HepG2 (cell line): ENCODE data around the gene MKRN3. TPM values are rescaled to one million over a fixed set of nuclear protein-coding genes. Genes with fewer than 3 reads are reported as not detected.

Source experiments
- ATAC-seq: fragments of 200-7000 bp; cut with Tn5 transposase; 3 replicates; pipeline ENCODE4 v1.9.1; 2020; ENCODE audit warnings: mild to moderate bottlenecking, moderate library complexity
- BruUV-seq: library from RNA; stranded (reverse); fragments of 400-500 nt; replicated peaks from 2 replicates; lab custom pipeline; 2021; lab: Mats Ljungman, UMichigan
- CTCF ChIA-PET: fragments of 300-600 bp; formaldehyde crosslinking; extraction: SDS; loops from one replicate; lab custom pipeline; 2021; ENCODE audit warnings: low total read pairs, inconsistent platforms, low intra/inter-chr PET ratio; lab: Yijun Ruan, JAX
- POLR2A ChIA-PET: fragments of 350-600 bp; sonication (Branson Sonifier 250); formaldehyde crosslinking; loops from one replicate; lab custom pipeline; 2020; ENCODE audit warnings: antibody characterized with exemption, inconsistent platforms; lab: Yijun Ruan, JAX
- DNase-seq: peaks from one replicate; pipeline ENCODE4 v3.0.0-alpha.2; 2015; ENCODE audit warnings: low spot score
- FAIRE-seq: peaks from 3 replicates; lab custom pipeline; 2011; peaks lifted over from hg19 to GRCh38; lab: Jason Lieb, UNC
- H2AFZ ChIP-seq: one replicate; pipeline ENCODE4 v1.6.1; 2011; ENCODE audit warnings: low read length, inconsistent platforms
- H3K27ac ChIP-seq: fragments of 300-600 bp; 3 replicates; pipeline ENCODE4 v1.8.0; 2011; ENCODE audit warnings: mixed run types, mild to moderate bottlenecking, mixed read lengths, low read length, inconsistent platforms; ENCODE audit not compliant: insufficient read depth; ENCODE audit errors: extremely low read length
- H3K27me3 ChIP-seq, 2 experiments: fragments of 200-600 bp in 1 of 2; 2 replicates in 1 of 2; 3 replicates in 1 of 2; pipeline versions ENCODE4 v1.6.0 to v1.8.0; 2011; ENCODE audit warnings: low read length in 2 of 2, mild to moderate bottlenecking in 2 of 2, moderate library complexity in 2 of 2, inconsistent platforms in 1 of 2; ENCODE audit not compliant: insufficient read depth in 2 of 2, control insufficient read depth in 1 of 2
- H3K36me3 ChIP-seq, 2 experiments: fragments of 200-600 bp in 1 of 2; replicated peaks in 1 of 2; 2 replicates in 1 of 2; 3 replicates in 1 of 2; pipeline versions ENCODE4 v1.5.1 to v1.8.0; 2011; ENCODE audit warnings: low read length in 2 of 2, inconsistent platforms in 1 of 2; ENCODE audit not compliant: insufficient read depth in 2 of 2, control insufficient read depth in 1 of 2
- H3K4me1 ChIP-seq: 2 replicates; pipeline ENCODE4 v1.5.1; 2012; ENCODE audit warnings: low read length, inconsistent platforms; ENCODE audit not compliant: insufficient read depth
- H3K4me2 ChIP-seq: 2 replicates; pipeline ENCODE4 v1.6.0; 2011; ENCODE audit warnings: low read depth, low read length, inconsistent platforms
- H3K4me3 ChIP-seq, 3 experiments: fragments of 200-600 bp in 1 of 3; sonication (generic), shearing (Covaris generic) in 1 of 3; replicated peaks in 1 of 3; 2 replicates each; pipeline ENCODE4 v1.5.1; 2011 to 2016; ENCODE audit warnings: low read length in 3 of 3, inconsistent platforms in 2 of 3, low read depth in 2 of 3, mild to moderate bottlenecking in 2 of 3, control low read depth in 1 of 3, mixed read lengths in 1 of 3; ENCODE audit not compliant: insufficient read depth in 1 of 3
- H3K79me2 ChIP-seq: one replicate; pipeline ENCODE4 v1.6.1; 2011; ENCODE audit warnings: low read length, inconsistent platforms; ENCODE audit not compliant: insufficient read depth
- H3K9ac ChIP-seq: 2 replicates; pipeline ENCODE4 v1.6.0; 2011; ENCODE audit warnings: mild to moderate bottlenecking, low read depth, low read length, inconsistent platforms; ENCODE audit not compliant: insufficient read depth
- H3K9me3 ChIP-seq: 2 replicates; pipeline ENCODE4 v1.5.1; 2012; ENCODE audit warnings: mild to moderate bottlenecking, low read length
- H4K20me1 ChIP-seq: 2 replicates; pipeline ENCODE4 v1.6.0; 2011; ENCODE audit warnings: inconsistent platforms, mild to moderate bottlenecking, low read length, moderate library complexity; ENCODE audit not compliant: insufficient read depth
- KLF15 ChIP-seq: sonication (generic); formaldehyde crosslinking; IDR thresholded peaks from 2 replicates; pipeline ENCODE4 v1.8.1; 2023; ENCODE audit warnings: borderline replicate concordance, mild to moderate bottlenecking, inconsistent platforms, missing genetic modification reagents, mixed read lengths
- MLLT10 ChIP-seq: sonication (generic); formaldehyde crosslinking; IDR thresholded peaks from 2 replicates; pipeline ENCODE4 v1.4.0; 2020; ENCODE audit warnings: missing genetic modification reagents
- NKX3-1 ChIP-seq: sonication (generic); formaldehyde crosslinking; IDR thresholded peaks from 2 replicates; pipeline ENCODE4 v1.5.0; 2020; ENCODE audit warnings: missing genetic modification reagents
- RELA ChIP-seq: sonication (generic); formaldehyde crosslinking; IDR thresholded peaks from 2 replicates; pipeline ENCODE4 v1.4.0; 2020; ENCODE audit warnings: missing genetic modification reagents
- SOX13 ChIP-seq, 3 experiments: fragments of 450-650 bp in 1 of 3; sonication (generic) in 1 of 3; formaldehyde crosslinking in 1 of 3; IDR thresholded peaks in 2 of 3; conservative IDR thresholded peaks in 1 of 3; 2 replicates each; pipeline versions ENCODE4 v1.5.0 to v1.6.1; 2016 to 2020; ENCODE audit warnings: antibody characterized with exemption in 1 of 3, mild to moderate bottlenecking in 1 of 3, missing compliant biosample characterization in 1 of 3, missing genetic modification reagents in 1 of 3, moderate library complexity in 1 of 3
- ZBTB1 ChIP-seq: sonication (generic); formaldehyde crosslinking; IDR thresholded peaks from 2 replicates; pipeline ENCODE4 v1.4.0; 2020; ENCODE audit warnings: missing genetic modification reagents, borderline replicate concordance
- ZBTB38 ChIP-seq: sonication (generic); formaldehyde crosslinking; IDR thresholded peaks from 2 replicates; pipeline ENCODE4 v1.5.1; 2020; ENCODE audit warnings: mild to moderate bottlenecking, missing genetic modification reagents
- ZBTB49 ChIP-seq: sonication (generic); formaldehyde crosslinking; IDR thresholded peaks from 2 replicates; pipeline ENCODE4 v1.4.0; 2020; ENCODE audit warnings: missing genetic modification reagents, borderline replicate concordance
- ZFX ChIP-seq: sonication (generic); formaldehyde crosslinking; IDR thresholded peaks from 2 replicates; pipeline ENCODE4 v1.4.0; 2020; ENCODE audit warnings: mild to moderate bottlenecking, low read depth, missing genetic modification reagents, moderate library complexity
- ZNF44 ChIP-seq: sonication (generic); formaldehyde crosslinking; IDR thresholded peaks from 2 replicates; pipeline ENCODE4 v1.5.1; 2020; ENCODE audit warnings: mild to moderate bottlenecking, missing genetic modification reagents
- ZSCAN22 ChIP-seq: sonication (generic); formaldehyde crosslinking; IDR thresholded peaks from 2 replicates; pipeline ENCODE4 v1.4.0; 2020; ENCODE audit warnings: mild to moderate bottlenecking, missing genetic modification reagents
- WGBS: methylation state at CpG from one replicate; pipeline ENCODE4 v1.1.6; 2017; ENCODE audit warnings: low lambda C conversion rate; 5-methylcytosine and 5-hydroxymethylcytosine counted together
- in situ Hi-C: cut with HindIII; loops from 2 replicates; pipeline ENCODE4 v1.10.0; 2017; ENCODE audit warnings: low pct_unique_long_range_greater_than_20kb; ENCODE audit not compliant: extremely low pct_ligation_motif_present
- intact Hi-C: fragments of 100-400 bp; cut with micrococcal nuclease; formaldehyde crosslinking; loops from one replicate; pipeline ENCODE4 v1.10.0; 2022; ENCODE audit not compliant: unreplicated experiment
- polyA plus RNA-seq, 8 experiments: library from polyadenylated mRNA; depleted of rRNA in 3 of 8; stranded (reverse) in 7 of 8; unstranded in 1 of 8; fragments of >200 nt; fragmentation: Illumina TruSeq in 4 of 8; extraction: Trizol in 4 of 8; gene quantifications; 2 replicates each; pipeline versions ENCODE4 v1.2.1 to v1.2.3, GENCODE V29; 2011 to 2016; ENCODE audit warnings: low read depth in 4 of 8, missing spikeins in 1 of 8, mixed read lengths in 1 of 8; ENCODE audit not compliant: insufficient read depth in 1 of 8
- total RNA-seq, 5 experiments: library from RNA; depleted of rRNA; stranded (reverse); fragments of >200 nt; fragmentation: Illumina TruSeq; extraction: Trizol; gene quantifications; 2 replicates each; pipeline ENCODE4 v1.2.3, GENCODE V29; 2016; ENCODE audit warnings: low read depth in 1 of 5
- TF ChIP-seq, protein P1 (sequence below): IDR thresholded peaks from 2 replicates; pipeline ENCODE4 v1.6.1; 2016; ENCODE audit warnings: low read depth, borderline replicate concordance
- TF ChIP-seq, protein P2 (sequence below): sonication (generic); formaldehyde crosslinking; IDR thresholded peaks from 2 replicates; pipeline ENCODE4 v1.8.0; 2022; ENCODE audit warnings: missing genetic modification reagents, low read depth, mild to moderate bottlenecking, borderline replicate concordance
- TF ChIP-seq, protein P3 (sequence below): sonication (generic); formaldehyde crosslinking; IDR thresholded peaks from 2 replicates; pipeline ENCODE4 v1.4.0; 2020; ENCODE audit warnings: missing genetic modification reagents, borderline replicate concordance
- TF ChIP-seq, protein P4 (sequence below): sonication (generic); formaldehyde crosslinking; IDR thresholded peaks from 2 replicates; pipeline ENCODE4 v1.8.0; 2022; ENCODE audit warnings: mild to moderate bottlenecking, missing genetic modification reagents

MKRN3 gene
- total and polyA plus RNA-seq, 2 of the 13 experiments (the other 11 are each of a cell fraction or from before 2014, with no cell fraction given), result 2.4 to 5.2 TPM

DNA sequence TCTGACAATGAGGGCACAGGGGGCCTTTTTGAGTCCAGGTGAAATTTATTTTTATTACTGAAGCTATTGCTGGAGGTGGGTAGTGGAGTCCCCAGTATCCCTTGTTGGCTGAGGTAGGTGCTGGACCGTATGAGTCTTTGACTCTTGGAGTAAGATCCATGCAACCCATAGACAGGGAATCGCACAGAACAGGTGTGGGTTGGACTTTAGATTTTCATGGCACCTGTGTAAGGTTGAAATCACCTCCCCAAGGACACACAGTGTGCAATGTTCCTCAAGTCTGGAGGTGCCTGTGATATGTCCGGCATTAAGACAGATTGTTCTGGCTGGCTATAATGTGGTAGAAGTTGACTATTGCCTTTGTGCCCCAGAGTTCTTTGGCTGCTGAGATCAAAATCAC lies 23.5 kb downstream of the MKRN3 start:
- H3K27me3 ChIP-seq, result peaks cover 0 to 3% of the 10 kb centered on the region in 2 experiments; a peak in 2 of 5 replicates
- no peaks in the 10 kb centered on the region for H3K79me2 ChIP-seq
- no peak overlapping the region for H3K27ac ChIP-seq
- WGBS, result 15% methylated on average over 3 of the region's 3 CpGs
- no peaks in the 10 kb centered on the region for H4K20me1 ChIP-seq
- no peak for DNase-seq
- H3K9ac ChIP-seq, result no peak overlapping the region
- no peaks in the 10 kb centered on the region for H3K36me3 ChIP-seq
- in situ Hi-C loops, result no loop called here
- H3K4me3 ChIP-seq, result no peak overlapping the region
- FAIRE-seq, result no peak
- POLR2A ChIA-PET, result no interaction called here
- no peaks in the 10 kb centered on the region for H3K9me3 ChIP-seq
- H2AFZ ChIP-seq, result no peak overlapping the region
- no peaks in the 10 kb centered on the region for H3K4me1 ChIP-seq
- ATAC-seq, result no peak
- CTCF ChIA-PET, result no interaction called here
- no peak overlapping the region for H3K4me2 ChIP-seq
- intact Hi-C loops, result no loop called here
- BruUV-seq, result no TSS peak
- no peak for TF ChIP-seq ZBTB1 (CRISPR knock-in tag)
- no peak for TF ChIP-seq ZSCAN22 (CRISPR knock-in tag)
- TF ChIP-seq NKX3-1 (CRISPR knock-in tag), result no peak
- TF ChIP-seq ZBTB38 (CRISPR knock-in tag), result no peak
- TF ChIP-seq KLF15 (CRISPR knock-in tag), result no peak
- TF ChIP-seq ZNF44 (CRISPR knock-in tag), result no peak
- no peak for TF ChIP-seq SOX13 (IDR thresholded peaks at IDR 0.05)
- TF ChIP-seq SOX13 (CRISPR knock-in tag; conservative IDR thresholded peaks at IDR 0.05 in 1 of 2, IDR thresholded peaks at IDR 0.05 in 1 of 2), result no peak
- TF ChIP-seq RELA (CRISPR knock-in tag), result no peak
- TF ChIP-seq, protein P1, sequence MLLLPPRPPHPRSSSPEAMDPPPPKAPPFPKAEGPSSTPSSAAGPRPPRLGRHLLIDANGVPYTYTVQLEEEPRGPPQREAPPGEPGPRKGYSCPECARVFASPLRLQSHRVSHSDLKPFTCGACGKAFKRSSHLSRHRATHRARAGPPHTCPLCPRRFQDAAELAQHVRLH (CRISPR knock-in tag), result no peak
- TF ChIP-seq, protein P2, sequence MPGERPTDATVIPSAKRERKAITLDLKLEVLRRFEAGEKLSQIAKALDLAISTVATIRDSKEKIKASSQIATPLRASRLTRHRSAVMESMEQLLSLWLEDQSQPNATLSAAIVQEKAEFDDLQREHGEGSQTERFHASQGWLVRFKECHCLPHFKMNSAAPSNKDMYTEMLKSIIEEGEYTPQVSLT, result no peak
- TF ChIP-seq, protein P3, sequence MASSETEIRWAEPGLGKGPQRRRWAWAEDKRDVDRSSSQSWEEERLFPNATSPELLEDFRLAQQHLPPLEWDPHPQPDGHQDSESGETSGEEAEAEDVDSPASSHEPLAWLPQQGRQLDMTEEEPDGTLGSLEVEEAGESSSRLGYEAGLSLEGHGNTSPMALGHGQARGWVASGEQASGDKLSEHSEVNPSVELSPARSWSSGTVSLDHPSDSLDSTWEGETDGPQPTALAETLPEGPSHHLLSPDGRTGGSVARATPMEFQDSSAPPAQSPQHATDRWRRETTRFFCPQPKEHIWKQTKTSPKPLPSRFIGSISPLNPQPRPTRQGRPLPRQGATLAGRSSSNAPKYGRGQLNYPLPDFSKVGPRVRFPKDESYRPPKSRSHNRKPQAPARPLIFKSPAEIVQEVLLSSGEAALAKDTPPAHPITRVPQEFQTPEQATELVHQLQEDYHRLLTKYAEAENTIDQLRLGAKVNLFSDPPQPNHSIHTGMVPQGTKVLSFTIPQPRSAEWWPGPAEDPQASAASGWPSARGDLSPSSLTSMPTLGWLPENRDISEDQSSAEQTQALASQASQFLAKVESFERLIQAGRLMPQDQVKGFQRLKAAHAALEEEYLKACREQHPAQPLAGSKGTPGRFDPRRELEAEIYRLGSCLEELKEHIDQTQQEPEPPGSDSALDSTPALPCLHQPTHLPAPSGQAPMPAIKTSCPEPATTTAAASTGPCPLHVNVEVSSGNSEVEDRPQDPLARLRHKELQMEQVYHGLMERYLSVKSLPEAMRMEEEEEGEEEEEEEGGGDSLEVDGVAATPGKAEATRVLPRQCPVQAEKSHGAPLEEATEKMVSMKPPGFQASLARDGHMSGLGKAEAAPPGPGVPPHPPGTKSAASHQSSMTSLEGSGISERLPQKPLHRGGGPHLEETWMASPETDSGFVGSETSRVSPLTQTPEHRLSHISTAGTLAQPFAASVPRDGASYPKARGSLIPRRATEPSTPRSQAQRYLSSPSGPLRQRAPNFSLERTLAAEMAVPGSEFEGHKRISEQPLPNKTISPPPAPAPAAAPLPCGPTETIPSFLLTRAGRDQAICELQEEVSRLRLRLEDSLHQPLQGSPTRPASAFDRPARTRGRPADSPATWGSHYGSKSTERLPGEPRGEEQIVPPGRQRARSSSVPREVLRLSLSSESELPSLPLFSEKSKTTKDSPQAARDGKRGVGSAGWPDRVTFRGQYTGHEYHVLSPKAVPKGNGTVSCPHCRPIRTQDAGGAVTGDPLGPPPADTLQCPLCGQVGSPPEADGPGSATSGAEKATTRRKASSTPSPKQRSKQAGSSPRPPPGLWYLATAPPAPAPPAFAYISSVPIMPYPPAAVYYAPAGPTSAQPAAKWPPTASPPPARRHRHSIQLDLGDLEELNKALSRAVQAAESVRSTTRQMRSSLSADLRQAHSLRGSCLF (CRISPR knock-in tag), result no peak
- no peak for TF ChIP-seq ZFX (CRISPR knock-in tag)
- TF ChIP-seq, protein P4, sequence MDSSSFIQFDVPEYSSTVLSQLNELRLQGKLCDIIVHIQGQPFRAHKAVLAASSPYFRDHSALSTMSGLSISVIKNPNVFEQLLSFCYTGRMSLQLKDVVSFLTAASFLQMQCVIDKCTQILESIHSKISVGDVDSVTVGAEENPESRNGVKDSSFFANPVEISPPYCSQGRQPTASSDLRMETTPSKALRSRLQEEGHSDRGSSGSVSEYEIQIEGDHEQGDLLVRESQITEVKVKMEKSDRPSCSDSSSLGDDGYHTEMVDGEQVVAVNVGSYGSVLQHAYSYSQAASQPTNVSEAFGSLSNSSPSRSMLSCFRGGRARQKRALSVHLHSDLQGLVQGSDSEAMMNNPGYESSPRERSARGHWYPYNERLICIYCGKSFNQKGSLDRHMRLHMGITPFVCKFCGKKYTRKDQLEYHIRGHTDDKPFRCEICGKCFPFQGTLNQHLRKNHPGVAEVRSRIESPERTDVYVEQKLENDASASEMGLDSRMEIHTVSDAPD (CRISPR knock-in tag), result no peak
- no peak for TF ChIP-seq MLLT10 (CRISPR knock-in tag)
- TF ChIP-seq ZBTB49, result no peak
